ENCODE data around the gene NEK10.

GRCh38 chr3:27253391-27253790 lies 115.8 kb downstream of the NEK10 start:
- no peak for TF ChIP-seq CTCF (IDR thresholded peaks at IDR 0.05)
- TF ChIP-seq TCF7L2 (IDR thresholded peaks at IDR 0.05; ENCODE audit: low read depth, low read length), result no peak

All from Panc1 (cell line).